Prostate gland (tissue), 2 donors: ENCODE data around the gene OGDHL. TPM values are rescaled to one million over a fixed set of nuclear protein-coding genes. Genes with fewer than 3 reads are reported as not detected.

Experiments
- DNase-seq: peaks from one replicate; pipeline ENCODE4 v3.0.0-alpha.2; 2019; ENCODE audit warnings: low spot score
- H3K27ac ChIP-seq, 2 donors: fragments of 200-600 bp; sonication (generic); 2 replicates each; pipeline ENCODE4 v1.5.1; 2017 to 2019
- H3K27me3 ChIP-seq: fragments of 200-600 bp; sonication (generic); replicated peaks from 2 replicates; pipeline ENCODE4 v1.5.1; 2019; ENCODE audit not compliant: insufficient read depth
- H3K36me3 ChIP-seq, 2 donors: fragments of 200-600 bp; sonication (generic); 1 replicate in 1 of 2; 2 replicates in 1 of 2; pipeline versions ENCODE4 v1.5.1 to v1.8.1; 2017 to 2019
- H3K4me1 ChIP-seq: fragments of 200-600 bp; sonication (generic); replicated peaks from 2 replicates; pipeline ENCODE4 v1.5.1; 2019
- H3K4me3 ChIP-seq, 2 donors: fragments of 200-600 bp; sonication (generic); 2 replicates each; pipeline ENCODE4 v1.5.1; 2017 to 2019
- H3K9me3 ChIP-seq: fragments of 200-600 bp; sonication (generic); 2 replicates; pipeline ENCODE4 v1.5.1; 2017
- CTCF ChIP-seq, 4 experiments: fragments of 200-600 bp in 2 of 4; fragments of 450-650 bp in 2 of 4; sonication (generic) in 2 of 4; IDR thresholded peaks; 1 replicate in 3 of 4; 2 replicates in 1 of 4; pipeline ENCODE4 v1.5.1; 2016 to 2019; ENCODE audit warnings: antibody characterized with exemption in 4 of 4, mild to moderate bottlenecking in 2 of 4, moderate library complexity in 2 of 4
- POLR2A ChIP-seq: fragments of 450-650 bp; IDR thresholded peaks from one replicate; pipeline ENCODE4 v1.6.1; 2016; ENCODE audit warnings: antibody characterized with exemption, mild to moderate bottlenecking
- POLR2AphosphoS5 ChIP-seq: sonication (generic); formaldehyde crosslinking; IDR thresholded peaks from one replicate; pipeline ENCODE4 v1.6.1; 2017; ENCODE audit warnings: antibody characterized with exemption
- WGBS: methylation state at CpG from one replicate; pipeline ENCODE4 v1.1.5; 2018; 5-methylcytosine and 5-hydroxymethylcytosine counted together
- intact Hi-C: fragments of 100-400 bp; cut with DNase I; formaldehyde crosslinking; loops from one replicate; pipeline ENCODE4 v1.14.2; 2022
- total RNA-seq, 2 donors: library from RNA; depleted of rRNA; stranded (reverse); fragments of >200 nt; gene quantifications; one replicate each; pipeline ENCODE4 v1.1.0, GENCODE V29; 2016

OGDHL gene
- total RNA-seq, 2 donors from 2014 or later = 3.3 to 8.5 TPM

GRCh38 chr10:49769692-49770091 is 7.6 kb upstream of the OGDHL start:
- 99% methylated on average over 8 of the region's 8 CpGs for WGBS
- no peak overlapping the region for H3K27ac ChIP-seq
- H3K27me3 ChIP-seq = peaks cover 11% of the 10 kb centered on the region

GRCh38 chr10:49768731-49769130 is 6.6 kb upstream of the OGDHL start:
- H3K9me3 ChIP-seq = no peaks in the 10 kb centered on the region
- DNase-seq = no peak
- no peaks in the 10 kb centered on the region for H3K4me1 ChIP-seq
- H3K27ac ChIP-seq = no peak overlapping the region
- H3K36me3 ChIP-seq = no peaks in the 10 kb centered on the region
- H3K4me3 ChIP-seq = no peak overlapping the region
- intact Hi-C loops = no loop called here
- 10% methylated on average over 27 of the region's 45 CpGs for WGBS
- peaks cover 11% of the 10 kb centered on the region for H3K27me3 ChIP-seq
- TF ChIP-seq POLR2A (no peak), POLR2AphosphoS5 (no peak), CTCF (IDR thresholded peaks at IDR 0.05) (no peak)

More at GRCh38 chr10:49769692-49770091, 7.6 kb upstream of the OGDHL start:
- DNase-seq = no peak
- TF ChIP-seq CTCF (IDR thresholded peaks at IDR 0.05) (no peak), POLR2A (no peak), POLR2AphosphoS5 (no peak)
- no peaks in the 10 kb centered on the region for H3K36me3 ChIP-seq
- H3K4me1 ChIP-seq = no peaks in the 10 kb centered on the region
- intact Hi-C loops = no loop called here
- H3K4me3 ChIP-seq = no peak overlapping the region
- no peaks in the 10 kb centered on the region for H3K9me3 ChIP-seq

- Histone ChIP-seq H3K4me1 (no peaks in the 10 kb centered on the region), H3K27ac (no peak overlapping the region), H3K27me3 (peaks cover 11% of the 10 kb centered on the region), H3K36me3 (no peaks in the 10 kb centered on the region), H3K4me3 (no peak overlapping the region), H3K9me3 (no peaks in the 10 kb centered on the region)
- TF ChIP-seq POLR2AphosphoS5 (no peak), POLR2A (no peak), CTCF (IDR thresholded peaks at IDR 0.05) (no peak)
- intact Hi-C loops = no loop called here
- 4% methylated on average over 19 of the region's 38 CpGs for WGBS
- DNase-seq = no peak
Measured at GRCh38 chr10:49768329-49768728, 6.2 kb upstream of the OGDHL start.

GRCh38 chr10:49767752-49768151 is 5.6 kb upstream of the OGDHL start:
- TF ChIP-seq CTCF (IDR thresholded peaks at IDR 0.05) (no peak), POLR2A (no peak), POLR2AphosphoS5 (no peak)
- Histone ChIP-seq H3K9me3 (no peaks in the 10 kb centered on the region), H3K27ac (no peak overlapping the region), H3K27me3 (peaks cover 11% of the 10 kb centered on the region), H3K4me3 (no peak overlapping the region), H3K36me3 (no peaks in the 10 kb centered on the region), H3K4me1 (no peaks in the 10 kb centered on the region)
- intact Hi-C loops = no loop called here
- no peak for DNase-seq
- WGBS = 51% methylated on average over 7 of the region's 7 CpGs

- Histone ChIP-seq H3K9me3 (no peaks in the 10 kb centered on the region), H3K27me3 (peaks cover 11% of the 10 kb centered on the region), H3K36me3 (no peaks in the 10 kb centered on the region), H3K4me1 (no peaks in the 10 kb centered on the region), H3K27ac (no peak overlapping the region), H3K4me3 (no peak overlapping the region)
- intact Hi-C loops = no loop called here
- WGBS = 88% methylated on average over 2 of the region's 2 CpGs
- TF ChIP-seq CTCF (IDR thresholded peaks at IDR 0.05) = no peak
- no peak for TF ChIP-seq POLR2A
- TF ChIP-seq POLR2AphosphoS5 = no peak
- DNase-seq = no peak
Measured at GRCh38 chr10:49766484-49766883, 4.4 kb upstream of the OGDHL start.
